ENCODE data around the gene ATP2B3.

ATP2B3 gene

GRCh38 chrX:153620576-153620975, 103.1 kb downstream of the ATP2B3 start:
- no peak for DNase-seq (ENCODE audit: low read depth)

DNA sequence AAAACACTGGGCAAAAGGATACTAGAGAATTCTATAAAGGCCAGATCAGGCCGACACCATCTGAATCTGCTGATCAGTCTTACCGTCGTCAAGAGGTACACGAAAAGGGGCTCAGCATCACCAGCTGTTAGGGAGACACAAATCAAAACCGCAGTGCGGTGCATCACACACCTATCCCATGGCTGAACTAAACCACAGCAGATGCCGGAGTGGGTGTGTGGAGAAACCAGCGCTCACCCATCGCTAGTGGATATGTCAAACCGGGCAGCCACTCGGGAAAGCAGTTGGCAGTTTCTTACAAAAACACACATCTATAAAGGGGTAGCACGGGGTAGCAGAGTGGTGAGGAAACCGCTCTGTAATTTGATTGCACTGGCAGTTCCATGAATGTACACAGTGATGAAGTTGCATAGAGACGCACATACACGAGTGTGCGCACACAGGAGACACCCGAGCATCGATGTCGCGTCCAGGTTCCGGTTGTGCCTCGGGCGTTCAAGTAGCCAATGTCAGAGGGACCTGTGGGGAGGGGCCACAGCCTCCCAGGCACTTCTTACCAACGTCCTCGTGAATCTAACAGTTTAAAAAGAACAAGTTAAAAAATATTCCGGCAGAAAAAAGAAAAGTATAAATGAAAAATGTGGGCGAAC, 104.6 kb downstream of the ATP2B3 start:
- no peak for DNase-seq (ENCODE audit: low read depth)

GRCh38 chrX:153622661-153623309, 105.3 kb downstream of the ATP2B3 start:
- no peak for DNase-seq (ENCODE audit: low read depth)

DNA sequence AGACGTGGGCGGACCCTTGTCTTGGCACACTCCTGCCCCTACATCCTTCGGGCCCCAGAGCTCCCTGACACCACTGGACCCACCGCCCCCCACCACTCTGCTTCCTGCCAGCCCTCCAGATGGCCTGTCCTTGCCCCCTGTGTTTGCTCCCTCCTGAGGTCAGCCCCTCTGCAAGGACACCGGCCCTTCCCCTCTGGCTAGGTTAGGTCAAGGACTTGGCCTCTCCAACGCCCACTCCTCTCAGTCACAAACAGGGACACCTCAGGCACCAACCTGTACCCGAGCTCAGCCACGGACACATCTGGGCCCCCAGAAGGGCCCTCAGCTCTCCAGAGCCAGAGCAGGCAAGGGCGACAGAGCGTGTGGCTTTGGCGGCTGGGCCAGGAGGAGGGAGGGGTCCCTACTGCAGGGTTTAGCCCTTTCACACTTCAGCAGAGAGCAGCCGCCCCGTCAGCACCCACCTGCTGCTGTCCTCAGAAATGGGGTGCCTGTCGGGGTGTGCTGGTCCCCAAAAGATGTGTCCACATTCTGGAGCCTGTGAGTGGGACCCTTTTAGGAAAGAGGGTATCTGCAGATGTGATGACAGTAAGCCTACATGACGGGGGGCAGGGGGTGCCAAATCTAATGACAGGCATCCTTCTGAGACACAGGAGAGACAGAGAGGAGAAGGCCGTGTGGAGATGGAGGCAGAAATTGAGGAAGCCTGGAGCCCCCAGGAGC, 106.0 kb downstream of the ATP2B3 start:
- DNase-seq (ENCODE audit: low read depth), result no peak

DNA sequence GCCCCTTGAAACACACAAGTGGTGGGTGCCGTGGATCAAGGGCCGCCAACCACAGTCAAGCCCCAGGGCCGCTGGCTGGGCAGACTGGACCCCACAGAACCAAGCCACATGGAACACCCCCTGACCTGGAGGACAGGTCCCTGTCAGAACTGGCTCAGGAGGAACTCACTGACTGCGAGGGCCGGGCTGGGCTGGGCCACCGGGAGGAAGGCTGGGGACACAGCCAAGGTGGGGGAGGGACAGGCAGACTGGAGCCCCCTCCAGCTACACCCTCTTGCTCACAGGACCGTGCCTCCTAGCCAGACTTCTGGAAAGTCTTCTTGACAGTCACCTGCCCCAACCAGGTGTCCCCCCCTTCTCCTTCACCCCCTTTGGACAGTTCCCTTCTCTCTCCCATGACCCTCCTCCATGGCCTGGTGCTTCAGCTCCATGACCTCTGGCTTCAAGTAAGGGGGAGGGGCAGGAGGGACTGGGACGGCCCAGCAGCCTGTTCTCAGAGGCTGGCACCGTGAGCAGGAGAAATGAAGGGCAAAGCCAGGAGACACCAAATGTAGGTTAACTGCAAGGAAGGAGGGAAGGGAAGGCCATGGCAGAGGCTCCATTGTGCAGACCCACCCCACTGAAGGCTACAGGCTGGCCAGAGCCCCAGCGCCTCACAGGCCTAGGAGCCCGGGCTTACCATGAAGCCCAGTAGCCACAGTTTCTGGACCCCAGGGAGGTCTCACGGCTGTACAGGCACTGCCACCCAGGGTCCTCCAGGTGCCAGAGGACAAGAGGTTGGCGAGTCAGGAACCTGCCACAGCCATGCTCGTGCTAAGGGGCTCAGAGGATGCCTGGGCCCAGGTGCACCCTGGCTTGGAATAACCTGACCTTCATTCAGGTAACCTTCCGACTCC, 107.0 kb downstream of the ATP2B3 start:
- DNase-seq (ENCODE audit: low read depth), result no peak

DNA sequence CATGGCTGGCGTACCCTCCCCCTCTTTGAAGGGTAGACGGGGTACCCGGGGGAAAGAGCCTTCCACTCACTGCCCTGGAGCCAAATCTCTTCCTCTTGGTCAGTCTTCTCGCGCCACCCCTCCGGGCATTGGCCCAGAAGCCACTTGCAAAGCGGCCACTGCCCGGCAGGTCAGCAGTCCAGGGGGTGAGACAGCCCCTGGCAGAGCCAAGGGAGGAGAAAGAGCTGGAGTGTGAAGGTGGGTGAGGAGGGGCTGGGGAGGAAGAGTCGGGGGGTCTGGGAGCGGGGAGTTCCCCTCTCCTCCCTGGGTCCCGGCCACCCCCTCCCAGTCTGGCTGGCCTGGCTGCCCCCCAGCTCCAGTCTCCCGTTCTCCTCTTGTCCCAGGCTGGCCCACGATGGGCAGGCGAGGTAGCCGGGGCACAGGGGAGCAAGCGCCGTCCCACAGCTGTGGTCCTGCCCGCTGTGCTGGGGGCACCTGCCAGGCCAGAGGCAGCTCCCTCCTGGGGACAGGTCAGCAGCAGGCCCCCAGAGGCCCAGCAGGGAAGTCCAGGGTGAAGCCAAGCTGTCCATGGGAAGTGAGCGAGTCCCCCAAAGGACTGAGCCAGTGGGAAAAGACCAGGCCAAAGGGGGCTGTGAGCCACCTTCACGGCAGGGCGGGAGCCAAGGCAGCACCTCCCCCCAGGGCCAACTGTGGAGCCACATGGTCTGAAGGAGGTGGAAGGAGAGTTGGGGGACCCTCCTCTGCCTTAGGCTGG, 108.0 kb downstream of the ATP2B3 start:
- DNase-seq (ENCODE audit: low read depth), result no peak

DNA sequence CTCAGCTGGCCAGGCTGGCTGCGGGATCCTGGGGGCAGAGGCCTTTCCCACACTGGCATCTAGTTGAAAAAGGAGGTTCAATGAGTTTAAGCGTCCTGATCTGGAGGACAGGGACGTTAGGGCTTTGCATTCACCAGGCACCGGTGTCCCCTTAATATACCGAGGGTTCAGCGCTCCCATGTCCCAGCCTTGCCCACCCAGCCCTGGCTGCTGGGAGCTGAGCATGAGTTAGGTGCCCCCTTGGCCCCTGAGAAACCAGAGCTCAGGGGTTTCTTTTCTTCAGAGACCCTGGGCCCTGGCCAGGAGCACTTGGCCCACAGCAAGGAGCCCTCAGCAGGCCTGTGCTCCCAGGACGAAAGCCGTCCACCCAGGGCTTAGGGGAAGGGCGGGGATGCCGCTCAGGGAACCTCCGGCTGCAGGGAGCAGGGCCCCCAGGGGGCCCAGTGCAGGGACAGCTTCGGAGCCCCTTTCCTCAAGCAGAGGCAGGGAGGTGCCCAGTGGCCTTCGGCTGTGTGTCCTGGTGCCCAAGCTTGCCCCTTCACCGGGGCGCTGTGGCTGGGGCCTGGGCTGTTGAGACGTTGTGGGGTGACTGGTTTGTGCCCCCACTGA, 108.7 kb downstream of the ATP2B3 start:
- DNase-seq (ENCODE audit: low read depth), result no peak

- DNase-seq (ENCODE audit: low read depth), result no peak
Measured at GRCh38 chrX:153626863-153627674, 109.6 kb downstream of the ATP2B3 start.

- DNase-seq (ENCODE audit: low read depth), result no peak
Measured at GRCh38 chrX:153627675-153628111, 110.3 kb downstream of the ATP2B3 start.

GRCh38 chrX:153628129-153628528, 110.7 kb downstream of the ATP2B3 start:
- DNase-seq (ENCODE audit: low read depth), result no peak

GRCh38 chrX:153628665-153629064, 111.2 kb downstream of the ATP2B3 start:
- DNase-seq (ENCODE audit: low read depth), result no peak

DNA sequence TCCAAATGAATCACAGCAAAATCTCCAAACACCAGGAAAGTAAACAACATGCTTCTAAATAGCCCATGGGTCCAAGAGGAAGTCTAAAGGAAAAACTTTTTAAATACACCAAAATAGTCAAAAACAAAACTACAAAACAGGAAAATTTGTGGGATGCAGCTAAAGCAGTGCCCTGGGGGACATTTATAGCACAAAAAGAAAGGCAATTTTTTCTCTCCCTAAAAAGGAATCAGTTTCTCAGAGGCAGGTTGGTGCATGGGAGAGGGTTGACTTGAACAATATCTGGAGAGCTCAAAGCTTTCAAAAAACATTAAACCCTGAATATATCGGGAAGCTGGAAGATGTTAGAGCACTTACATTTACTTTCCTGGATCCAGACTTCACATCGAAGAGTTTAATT, 113.9 kb downstream of the ATP2B3 start:
- DNase-seq (ENCODE audit: low read depth), result no peak

- DNase-seq (ENCODE audit: low read depth), result no peak
Measured at GRCh38 chrX:153631907-153632594, 114.6 kb downstream of the ATP2B3 start.

All from iris pigment epithelial cell (primary cell).